ENCODE measurements around the gene AOPEP.

The AOPEP gene

DNA sequence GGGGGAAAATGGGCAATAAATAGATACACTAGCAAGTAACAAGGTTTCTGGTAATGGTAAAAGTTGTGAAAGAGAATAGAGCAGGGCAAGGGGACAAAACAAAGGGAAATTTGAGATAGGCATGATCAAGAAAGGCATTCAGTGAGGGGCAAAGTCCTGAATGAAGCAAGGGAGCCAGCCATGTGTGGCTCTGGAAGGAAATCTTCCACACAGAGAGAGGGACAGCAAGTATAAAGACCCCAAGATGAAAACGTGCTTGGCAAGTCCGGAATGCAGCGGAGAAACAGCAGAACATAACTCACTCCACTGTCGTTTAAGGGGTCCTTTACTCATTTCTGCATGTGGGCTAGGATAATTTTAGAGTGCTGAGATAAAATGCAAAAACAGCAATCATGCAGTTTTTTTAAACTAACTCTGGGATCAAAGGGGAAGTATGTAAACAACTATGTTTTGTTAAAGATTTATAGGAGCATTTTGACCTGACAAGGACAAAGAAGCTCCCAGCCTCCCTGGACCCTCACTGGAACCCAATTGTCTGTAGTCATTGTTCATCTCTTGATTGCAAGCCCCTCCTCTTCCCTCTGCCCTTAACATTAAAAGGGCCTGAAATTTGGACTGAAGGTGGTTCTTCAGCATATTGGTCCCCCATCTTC is 22.9 kb upstream of the AOPEP start:
- no peak for DNase-seq
- H3K27ac ChIP-seq, result no peak overlapping the region
- H3K36me3 ChIP-seq, result no peaks in the 10 kb centered on the region
- no peaks in the 10 kb centered on the region for H3K9me3 ChIP-seq
- intact Hi-C loops (cut with DNase I; ENCODE audit: low total_unique reads), result no loop called here
- TF ChIP-seq, protein P1, sequence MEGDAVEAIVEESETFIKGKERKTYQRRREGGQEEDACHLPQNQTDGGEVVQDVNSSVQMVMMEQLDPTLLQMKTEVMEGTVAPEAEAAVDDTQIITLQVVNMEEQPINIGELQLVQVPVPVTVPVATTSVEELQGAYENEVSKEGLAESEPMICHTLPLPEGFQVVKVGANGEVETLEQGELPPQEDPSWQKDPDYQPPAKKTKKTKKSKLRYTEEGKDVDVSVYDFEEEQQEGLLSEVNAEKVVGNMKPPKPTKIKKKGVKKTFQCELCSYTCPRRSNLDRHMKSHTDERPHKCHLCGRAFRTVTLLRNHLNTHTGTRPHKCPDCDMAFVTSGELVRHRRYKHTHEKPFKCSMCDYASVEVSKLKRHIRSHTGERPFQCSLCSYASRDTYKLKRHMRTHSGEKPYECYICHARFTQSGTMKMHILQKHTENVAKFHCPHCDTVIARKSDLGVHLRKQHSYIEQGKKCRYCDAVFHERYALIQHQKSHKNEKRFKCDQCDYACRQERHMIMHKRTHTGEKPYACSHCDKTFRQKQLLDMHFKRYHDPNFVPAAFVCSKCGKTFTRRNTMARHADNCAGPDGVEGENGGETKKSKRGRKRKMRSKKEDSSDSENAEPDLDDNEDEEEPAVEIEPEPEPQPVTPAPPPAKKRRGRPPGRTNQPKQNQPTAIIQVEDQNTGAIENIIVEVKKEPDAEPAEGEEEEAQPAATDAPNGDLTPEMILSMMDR (IDR thresholded peaks at IDR 0.05), result no peak
- no peaks in the 10 kb centered on the region for H3K27me3 ChIP-seq
- H3K4me3 ChIP-seq, result no peak overlapping the region
- no peaks in the 10 kb centered on the region for H3K4me1 ChIP-seq

DNA sequence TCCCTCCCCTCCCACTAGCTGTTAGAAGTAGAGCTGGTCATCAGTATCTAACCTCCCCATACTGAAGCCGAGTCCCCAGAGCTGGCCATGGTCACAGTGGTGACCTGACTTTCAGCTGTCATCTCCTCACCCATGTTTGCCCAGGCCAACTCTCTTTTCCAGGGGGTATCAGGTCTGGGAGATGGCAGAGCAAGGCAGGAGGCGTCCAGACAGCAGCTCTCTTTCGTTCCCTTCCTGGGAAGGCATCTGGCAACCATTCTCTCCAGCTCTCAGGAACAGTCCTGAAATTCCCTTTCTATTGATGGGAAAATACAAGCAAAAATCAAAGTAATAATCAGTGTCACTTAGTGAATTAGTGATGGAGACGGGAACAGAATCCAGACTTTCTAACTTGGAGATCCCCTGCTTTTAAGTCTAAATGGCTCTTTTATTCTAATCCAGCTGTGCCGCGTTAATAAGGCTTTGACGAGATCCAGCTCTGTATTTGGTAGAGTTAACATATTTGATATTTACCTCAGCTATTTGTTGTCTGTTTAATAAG is 21.3 kb upstream of the AOPEP start:
- H3K36me3 ChIP-seq, result no peaks in the 10 kb centered on the region
- no peak overlapping the region for H3K27ac ChIP-seq
- no peak for DNase-seq
- TF ChIP-seq, protein P1 (IDR thresholded peaks at IDR 0.05), result no peak
- no peaks in the 10 kb centered on the region for H3K9me3 ChIP-seq
- no peaks in the 10 kb centered on the region for H3K27me3 ChIP-seq
- H3K4me3 ChIP-seq, result no peak overlapping the region
- intact Hi-C loops (cut with DNase I; ENCODE audit: low total_unique reads), result no loop called here
- no peaks in the 10 kb centered on the region for H3K4me1 ChIP-seq

DNA sequence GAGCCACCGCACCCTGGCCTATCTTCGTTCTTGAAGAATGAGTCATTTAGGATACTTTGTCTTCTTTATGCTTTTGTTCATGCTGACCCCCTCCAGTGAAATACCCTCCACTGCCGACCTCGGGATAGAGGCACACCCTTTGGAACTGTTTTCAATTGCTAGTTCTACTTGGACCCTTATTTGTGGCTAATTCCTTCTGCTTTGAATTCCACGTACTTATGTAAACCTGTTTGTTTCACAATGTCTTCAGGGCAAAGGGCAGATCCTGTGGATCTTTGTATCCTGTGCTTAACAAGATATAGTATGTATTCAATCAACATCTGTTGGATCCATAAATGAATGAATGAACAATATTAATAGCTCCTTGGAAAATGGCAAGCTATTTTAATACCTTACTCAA is 19.6 kb upstream of the AOPEP start:
- Histone ChIP-seq H3K27ac (no peak overlapping the region), H3K27me3 (no peaks in the 10 kb centered on the region), H3K4me3 (no peak overlapping the region), H3K4me1 (no peaks in the 10 kb centered on the region), H3K36me3 (no peaks in the 10 kb centered on the region), H3K9me3 (no peaks in the 10 kb centered on the region)
- intact Hi-C loops (cut with DNase I; ENCODE audit: low total_unique reads), result no loop called here
- TF ChIP-seq, protein P1 (IDR thresholded peaks at IDR 0.05), result no peak
- DNase-seq, result no peak

DNA sequence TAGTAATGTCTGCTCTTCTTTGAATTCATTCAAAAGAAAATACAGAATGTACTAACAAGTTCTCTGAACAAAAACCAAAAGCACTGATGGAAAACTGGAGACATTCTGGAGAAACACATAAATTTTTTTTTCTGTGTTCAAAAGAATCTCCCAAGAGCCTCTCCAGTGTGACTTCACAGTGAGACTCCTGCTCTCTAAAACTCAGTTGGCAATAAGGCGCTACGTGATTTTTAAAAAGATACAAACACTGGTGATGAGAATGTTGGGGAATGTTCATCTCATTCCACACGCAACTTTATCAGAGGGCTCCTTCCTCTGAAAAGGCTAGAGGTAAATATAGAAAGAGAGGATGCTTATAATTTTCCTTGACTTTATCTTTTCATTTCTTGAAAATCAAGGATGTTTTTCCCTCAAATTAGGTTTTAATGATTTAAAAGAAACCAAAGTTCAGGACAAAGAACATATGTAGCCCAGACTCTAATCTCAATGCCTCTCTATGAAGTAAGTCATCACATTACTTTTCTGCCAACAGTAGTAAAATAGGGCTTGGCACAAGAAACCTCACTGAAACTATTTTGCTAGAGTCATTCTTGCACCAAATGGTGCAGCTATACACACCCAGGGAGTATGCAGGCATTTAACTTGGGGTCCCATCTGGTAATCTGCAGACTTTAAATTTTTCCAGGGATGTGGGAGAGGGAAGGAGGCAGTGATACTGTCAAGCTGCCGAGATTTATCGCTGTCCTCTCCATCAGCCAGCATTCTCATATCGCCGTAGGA is 12.9 kb upstream of the AOPEP start:
- Histone ChIP-seq H3K27ac (no peak overlapping the region), H3K27me3 (no peaks in the 10 kb centered on the region), H3K9me3 (no peaks in the 10 kb centered on the region), H3K4me3 (no peak overlapping the region), H3K36me3 (no peaks in the 10 kb centered on the region), H3K4me1 (no peaks in the 10 kb centered on the region)
- intact Hi-C loops (cut with DNase I; ENCODE audit: low total_unique reads), result no loop called here
- DNase-seq, result no peak
- TF ChIP-seq, protein P1 (IDR thresholded peaks at IDR 0.05), result no peak

DNA sequence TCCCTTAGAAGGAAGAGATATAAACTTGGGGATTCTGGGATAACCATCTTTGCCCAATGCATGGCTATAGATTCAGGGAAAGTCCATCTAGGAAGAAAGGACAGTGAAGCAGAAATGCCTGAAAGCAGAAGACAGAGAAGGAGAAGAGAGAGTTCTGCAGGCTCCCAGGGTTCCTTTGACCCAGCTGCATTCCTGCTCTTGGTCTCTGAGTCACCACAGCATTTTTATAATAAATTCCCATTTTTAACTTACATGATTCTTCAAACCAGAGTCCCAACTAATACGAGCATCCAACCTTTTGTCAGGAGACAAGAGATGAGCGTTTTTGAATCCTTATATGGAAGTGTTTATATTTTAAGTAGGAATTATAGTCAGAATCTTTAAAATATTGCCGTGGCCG is 12.0 kb upstream of the AOPEP start:
- no peaks in the 10 kb centered on the region for H3K9me3 ChIP-seq

More for the DNA sequence above, 12.0 kb upstream of the AOPEP start:
- DNase-seq, result no peak
- Histone ChIP-seq H3K4me1 (no peaks in the 10 kb centered on the region), H3K27me3 (no peaks in the 10 kb centered on the region), H3K4me3 (no peak overlapping the region), H3K36me3 (no peaks in the 10 kb centered on the region), H3K27ac (no peak overlapping the region)
- TF ChIP-seq, protein P1 (IDR thresholded peaks at IDR 0.05), result no peak
- intact Hi-C loops (cut with DNase I; ENCODE audit: low total_unique reads), result no loop called here

All from tibial artery (tissue), 4 donors.